Neural cell (in vitro differentiated cells): ENCODE results near the gene ARMH3. TPM values are rescaled to one million over a fixed set of nuclear protein-coding genes. Genes with fewer than 3 reads are reported as not detected.

Experiments used
- H2AFZ ChIP-seq: fragments of 200-600, 300-800 bp; sonication (generic), shearing (Covaris generic); 2 replicates; pipeline ENCODE4 v1.6.0; 2014; ENCODE audit warnings: low read depth, mild to moderate bottlenecking, antibody characterized with exemption, low read length, moderate library complexity
- H3F3A ChIP-seq: fragments of 200-600 bp; shearing (Covaris generic); 2 replicates; pipeline ENCODE4 v1.6.1; 2016; ENCODE audit warnings: mild to moderate bottlenecking, moderate library complexity, mixed read lengths, antibody characterized with exemption, low read length; ENCODE audit not compliant: insufficient read depth, poor library complexity, severe bottlenecking
- H3K27ac ChIP-seq: fragments of 200-600, 300-800 bp; sonication (generic), shearing (Covaris generic); 2 replicates; pipeline ENCODE4 v1.5.1; 2014; ENCODE audit warnings: mild to moderate bottlenecking, low read length, moderate library complexity
- H3K27me3 ChIP-seq: fragments of 300-800, 200-600 bp; sonication (generic), shearing (Covaris generic); 2 replicates; pipeline ENCODE4 v1.6.0; 2014; ENCODE audit warnings: mild to moderate bottlenecking, low read depth, low read length, moderate library complexity; ENCODE audit not compliant: insufficient read depth
- H3K36me3 ChIP-seq: fragments of 300-800, 200-600 bp; sonication (generic), shearing (Covaris generic); 2 replicates; pipeline ENCODE4 v1.5.1; 2014; ENCODE audit warnings: mild to moderate bottlenecking, antibody characterized with exemption, low read length, moderate library complexity; ENCODE audit not compliant: insufficient read depth
- H3K4me2 ChIP-seq: fragments of 300-800, 200-600 bp; sonication (generic), shearing (Covaris generic); 2 replicates; pipeline ENCODE4 v1.6.0; 2014; ENCODE audit warnings: mild to moderate bottlenecking, low read length
- H3K4me3 ChIP-seq: fragments of 300-800, 200-600 bp; sonication (generic), shearing (Covaris generic); 2 replicates; pipeline ENCODE4 v1.5.1; 2014; ENCODE audit warnings: mild to moderate bottlenecking, low read length, moderate library complexity
- H3K79me2 ChIP-seq: fragments of 200-600 bp; shearing (Covaris generic); replicated peaks from 2 replicates; pipeline ENCODE4 v1.6.0; 2014; ENCODE audit warnings: mild to moderate bottlenecking, low read length, moderate library complexity; ENCODE audit not compliant: insufficient read depth
- H3K9ac ChIP-seq: fragments of 300-800, 200-600 bp; sonication (generic), shearing (Covaris generic); 2 replicates; pipeline ENCODE4 v1.6.1; 2016; ENCODE audit warnings: mild to moderate bottlenecking, low read length, mixed read lengths
- H3K9me2 ChIP-seq: fragments of 200-600 bp; shearing (Covaris generic); 2 replicates; pipeline ENCODE4 v1.6.1; 2016; ENCODE audit warnings: mild to moderate bottlenecking, low read length, mixed read lengths; ENCODE audit not compliant: insufficient read depth
- H3K9me3 ChIP-seq: fragments of 200-600, 300-800 bp; sonication (generic), shearing (Covaris generic); 2 replicates; pipeline ENCODE4 v1.6.1; 2016; ENCODE audit warnings: mild to moderate bottlenecking, mixed run types, low read length, moderate library complexity, mixed read lengths
- H4K20me1 ChIP-seq: fragments of 200-600 bp; shearing (Covaris generic); 2 replicates; pipeline ENCODE4 v1.6.1; 2016; ENCODE audit warnings: mild to moderate bottlenecking, mixed run types; ENCODE audit not compliant: insufficient read depth
- EP300 ChIP-seq: fragments of 450-650 bp; conservative IDR thresholded peaks from 2 replicates; pipeline ENCODE4 v1.6.1; 2014; ENCODE audit warnings: antibody characterized with exemption, mild to moderate bottlenecking, moderate library complexity; ENCODE audit not compliant: poor library complexity, severe bottlenecking
- EZH2 ChIP-seq: fragments of 200-600, 300-800 bp; shearing (Covaris generic), sonication (generic); IDR thresholded peaks from 2 replicates; pipeline ENCODE4 v1.6.1; 2014; ENCODE audit warnings: antibody characterized with exemption, low read length, borderline replicate concordance, mild to moderate bottlenecking; ENCODE audit not compliant: insufficient read depth, poor library complexity, severe bottlenecking
- MXI1 ChIP-seq: fragments of 450-650 bp; conservative IDR thresholded peaks from 2 replicates; pipeline ENCODE4 v1.6.1; 2014; ENCODE audit warnings: antibody characterized with exemption, mild to moderate bottlenecking; ENCODE audit not compliant: poor library complexity, severe bottlenecking
- POLR2AphosphoS5 ChIP-seq: IDR thresholded peaks from 2 replicates; pipeline ENCODE4 v1.6.1; 2012
- RAD21 ChIP-seq: fragments of 450-650 bp; conservative IDR thresholded peaks from 2 replicates; pipeline ENCODE4 v1.6.1; 2014; ENCODE audit warnings: antibody characterized with exemption, mild to moderate bottlenecking, moderate library complexity
- SMC3 ChIP-seq: fragments of 450-650 bp; conservative IDR thresholded peaks from 2 replicates; pipeline ENCODE4 v1.6.1; 2014; ENCODE audit warnings: antibody characterized with exemption, mild to moderate bottlenecking, moderate library complexity; ENCODE audit not compliant: poor library complexity
- TAF1 ChIP-seq: IDR thresholded peaks from 2 replicates; pipeline ENCODE4 v1.6.1; 2012; ENCODE audit warnings: low read depth
- polyA plus RNA-seq: library from polyadenylated mRNA; depleted of rRNA; stranded (reverse); fragments of >200 nt; gene quantifications from 2 replicates; pipeline ENCODE4 v1.2.3, GENCODE V29; 2014
- TF ChIP-seq, protein P1 (sequence below): IDR thresholded peaks from 2 replicates; pipeline ENCODE4 v1.6.1; 2012; ENCODE audit warnings: borderline replicate concordance
- TF ChIP-seq, protein P2 (sequence below): fragments of 450-650 bp; IDR thresholded peaks from 2 replicates; pipeline ENCODE4 v1.5.1; 2014; ENCODE audit warnings: antibody characterized with exemption, mild to moderate bottlenecking, moderate library complexity; ENCODE audit not compliant: poor library complexity, severe bottlenecking

The ARMH3 gene
- polyA plus RNA-seq, 1 donor from 2014 or later = 13.4 TPM

DNA sequence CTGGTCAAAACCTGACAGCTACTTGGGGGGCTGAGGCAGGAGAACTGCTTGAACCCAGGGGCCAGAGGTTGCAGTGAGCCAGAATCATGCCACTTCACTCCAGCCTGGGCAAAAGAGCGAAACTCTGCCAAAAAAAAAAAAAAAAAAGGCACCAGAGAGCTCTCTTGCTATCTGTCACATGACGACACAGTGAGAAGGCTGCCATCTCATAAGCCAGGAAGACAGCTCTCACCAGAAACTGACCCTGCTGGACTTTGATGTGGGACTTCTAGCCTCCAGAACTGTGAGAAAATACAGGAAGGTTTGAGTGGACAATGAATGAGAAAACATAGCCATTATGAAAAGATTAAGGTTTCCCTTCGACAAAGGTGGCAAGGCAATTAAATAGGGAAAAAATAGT is 161.2 kb downstream of the ARMH3 start:
- no peaks in the 10 kb centered on the region for H3K9me3 ChIP-seq
- no peak overlapping the region for H2AFZ ChIP-seq
- H4K20me1 ChIP-seq = no peaks in the 10 kb centered on the region
- H3K27ac ChIP-seq = no peak overlapping the region
- no peaks in the 10 kb centered on the region for H3K27me3 ChIP-seq
- peaks cover 2% of the 10 kb centered on the region for H3F3A ChIP-seq
- no peaks in the 10 kb centered on the region for H3K9me2 ChIP-seq
- no peaks in the 10 kb centered on the region for H3K36me3 ChIP-seq
- no peak overlapping the region for H3K9ac ChIP-seq
- H3K4me2 ChIP-seq = no peak overlapping the region
- no peaks in the 10 kb centered on the region for H3K79me2 ChIP-seq
- TF ChIP-seq POLR2AphosphoS5 = no peak
- TF ChIP-seq, protein P1, sequence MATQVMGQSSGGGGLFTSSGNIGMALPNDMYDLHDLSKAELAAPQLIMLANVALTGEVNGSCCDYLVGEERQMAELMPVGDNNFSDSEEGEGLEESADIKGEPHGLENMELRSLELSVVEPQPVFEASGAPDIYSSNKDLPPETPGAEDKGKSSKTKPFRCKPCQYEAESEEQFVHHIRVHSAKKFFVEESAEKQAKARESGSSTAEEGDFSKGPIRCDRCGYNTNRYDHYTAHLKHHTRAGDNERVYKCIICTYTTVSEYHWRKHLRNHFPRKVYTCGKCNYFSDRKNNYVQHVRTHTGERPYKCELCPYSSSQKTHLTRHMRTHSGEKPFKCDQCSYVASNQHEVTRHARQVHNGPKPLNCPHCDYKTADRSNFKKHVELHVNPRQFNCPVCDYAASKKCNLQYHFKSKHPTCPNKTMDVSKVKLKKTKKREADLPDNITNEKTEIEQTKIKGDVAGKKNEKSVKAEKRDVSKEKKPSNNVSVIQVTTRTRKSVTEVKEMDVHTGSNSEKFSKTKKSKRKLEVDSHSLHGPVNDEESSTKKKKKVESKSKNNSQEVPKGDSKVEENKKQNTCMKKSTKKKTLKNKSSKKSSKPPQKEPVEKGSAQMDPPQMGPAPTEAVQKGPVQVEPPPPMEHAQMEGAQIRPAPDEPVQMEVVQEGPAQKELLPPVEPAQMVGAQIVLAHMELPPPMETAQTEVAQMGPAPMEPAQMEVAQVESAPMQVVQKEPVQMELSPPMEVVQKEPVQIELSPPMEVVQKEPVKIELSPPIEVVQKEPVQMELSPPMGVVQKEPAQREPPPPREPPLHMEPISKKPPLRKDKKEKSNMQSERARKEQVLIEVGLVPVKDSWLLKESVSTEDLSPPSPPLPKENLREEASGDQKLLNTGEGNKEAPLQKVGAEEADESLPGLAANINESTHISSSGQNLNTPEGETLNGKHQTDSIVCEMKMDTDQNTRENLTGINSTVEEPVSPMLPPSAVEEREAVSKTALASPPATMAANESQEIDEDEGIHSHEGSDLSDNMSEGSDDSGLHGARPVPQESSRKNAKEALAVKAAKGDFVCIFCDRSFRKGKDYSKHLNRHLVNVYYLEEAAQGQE = no peak
- TF ChIP-seq EZH2 = no peak
- TF ChIP-seq MXI1 = no peak
- no peak for TF ChIP-seq RAD21
- no peak for TF ChIP-seq EP300
- no peak for TF ChIP-seq TAF1
- TF ChIP-seq SMC3 = no peak
- TF ChIP-seq, protein P2, sequence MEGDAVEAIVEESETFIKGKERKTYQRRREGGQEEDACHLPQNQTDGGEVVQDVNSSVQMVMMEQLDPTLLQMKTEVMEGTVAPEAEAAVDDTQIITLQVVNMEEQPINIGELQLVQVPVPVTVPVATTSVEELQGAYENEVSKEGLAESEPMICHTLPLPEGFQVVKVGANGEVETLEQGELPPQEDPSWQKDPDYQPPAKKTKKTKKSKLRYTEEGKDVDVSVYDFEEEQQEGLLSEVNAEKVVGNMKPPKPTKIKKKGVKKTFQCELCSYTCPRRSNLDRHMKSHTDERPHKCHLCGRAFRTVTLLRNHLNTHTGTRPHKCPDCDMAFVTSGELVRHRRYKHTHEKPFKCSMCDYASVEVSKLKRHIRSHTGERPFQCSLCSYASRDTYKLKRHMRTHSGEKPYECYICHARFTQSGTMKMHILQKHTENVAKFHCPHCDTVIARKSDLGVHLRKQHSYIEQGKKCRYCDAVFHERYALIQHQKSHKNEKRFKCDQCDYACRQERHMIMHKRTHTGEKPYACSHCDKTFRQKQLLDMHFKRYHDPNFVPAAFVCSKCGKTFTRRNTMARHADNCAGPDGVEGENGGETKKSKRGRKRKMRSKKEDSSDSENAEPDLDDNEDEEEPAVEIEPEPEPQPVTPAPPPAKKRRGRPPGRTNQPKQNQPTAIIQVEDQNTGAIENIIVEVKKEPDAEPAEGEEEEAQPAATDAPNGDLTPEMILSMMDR = no peak
- no peak overlapping the region for H3K4me3 ChIP-seq

DNA sequence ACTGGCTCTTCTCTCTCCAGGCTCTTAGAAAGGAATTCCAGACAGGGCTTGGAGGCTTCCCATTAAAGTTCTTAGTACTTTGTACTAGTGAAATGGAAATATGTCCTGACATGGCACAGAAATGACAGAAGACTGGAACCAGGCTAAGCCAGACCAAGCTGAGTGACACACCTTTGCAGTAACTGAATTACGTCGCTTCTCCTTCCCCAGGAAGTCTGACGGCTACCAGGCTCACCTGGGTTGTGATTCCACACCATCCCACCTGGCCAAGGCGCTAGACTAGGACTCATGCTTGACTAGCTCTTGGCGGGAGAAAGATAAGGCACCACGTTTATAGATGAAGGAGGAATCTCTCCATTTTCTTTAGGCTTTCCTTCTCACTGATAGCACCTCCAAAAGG is 161.7 kb downstream of the ARMH3 start:
- Histone ChIP-seq H3K79me2 (no peaks in the 10 kb centered on the region), H2AFZ (no peak overlapping the region), H3K4me3 (no peak overlapping the region), H3K9ac (no peak overlapping the region), H4K20me1 (no peaks in the 10 kb centered on the region), H3F3A (peaks cover 6% of the 10 kb centered on the region), H3K9me3 (no peaks in the 10 kb centered on the region), H3K27me3 (no peaks in the 10 kb centered on the region), H3K9me2 (no peaks in the 10 kb centered on the region), H3K36me3 (no peaks in the 10 kb centered on the region), H3K27ac (no peak overlapping the region), H3K4me2 (no peak overlapping the region)
- TF ChIP-seq, protein P2 = no peak
- TF ChIP-seq MXI1 (no peak), TAF1 (no peak), POLR2AphosphoS5 (no peak), EZH2 (no peak), RAD21 (no peak), SMC3 (no peak), EP300 (no peak)
- TF ChIP-seq, protein P1 = no peak
